Esophagus mucosa (tissue), 1 donor: ENCODE results near the gene RIPOR2. TPM values are rescaled to one million over a fixed set of nuclear protein-coding genes. Genes with fewer than 3 reads are reported as not detected.
"Not testable (repeated sequence)": the region's sequence is repeated elsewhere in the genome, so short reads cannot be mapped to it uniquely, and the experiment has no call there.

Source experiments
- ATAC-seq: fragments of 200-7000 bp; cut with Tn5 transposase; one replicate; pipeline ENCODE4 v1.9.1; 2020
- total RNA-seq: library from RNA; stranded (reverse); gene quantifications from one replicate; pipeline ENCODE4 v1.2.4, GENCODE V29; 2023
- donor health status: DM: yes; HTN: yes; CAD: no.

The RIPOR2 gene
- total RNA-seq, 1 donor from 2014 or later: 2.1 TPM

DNA sequence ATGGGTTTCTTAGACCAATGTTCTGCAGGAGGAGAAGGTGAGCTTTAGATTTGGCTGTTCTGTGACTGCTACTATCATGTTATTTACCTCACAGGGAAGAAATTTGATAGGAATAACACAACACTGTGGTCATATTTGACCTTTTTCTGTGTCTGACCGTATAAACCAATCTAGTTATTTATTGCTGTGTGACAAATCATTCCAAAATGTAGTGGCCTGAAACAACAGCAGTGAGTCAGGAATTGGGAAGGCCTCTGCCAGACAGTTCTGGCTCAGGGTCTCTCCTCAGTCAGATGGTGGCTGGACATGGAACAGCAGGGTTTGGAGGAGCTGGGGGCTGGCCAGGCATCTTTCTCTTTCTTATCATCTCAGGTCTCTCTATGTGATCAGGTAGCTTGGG is 33.0 kb downstream of the RIPOR2 start:
- no peak for ATAC-seq

DNA sequence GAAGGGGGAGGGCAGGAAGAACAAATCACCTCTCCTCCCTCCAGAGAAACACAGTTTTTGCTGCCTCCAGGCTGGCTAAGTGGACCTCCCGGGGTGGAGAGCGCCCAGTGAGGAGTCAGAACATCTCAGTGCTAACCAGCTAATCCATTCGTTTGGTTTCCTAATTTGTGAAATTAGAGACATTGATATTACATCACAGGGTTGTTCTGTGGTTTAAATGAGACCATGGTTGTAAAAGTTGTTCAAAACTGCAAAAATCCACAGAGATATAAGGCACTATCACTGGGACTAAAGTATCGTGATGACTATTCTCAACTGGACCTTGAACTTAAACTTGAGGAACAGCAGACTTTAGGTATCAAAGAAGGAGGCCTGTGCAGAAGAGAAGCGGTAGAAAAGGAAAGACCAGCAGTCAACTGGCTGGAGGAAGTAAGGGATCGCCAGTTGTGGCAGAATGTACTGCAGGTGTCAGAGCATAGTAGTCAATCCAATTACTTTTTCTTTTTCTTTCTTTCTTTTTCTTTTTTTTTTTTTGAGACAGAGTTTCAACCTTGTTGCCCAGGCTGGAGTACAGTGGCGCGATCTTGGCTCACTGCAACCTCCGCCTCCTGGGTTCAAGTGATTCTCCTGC is 33.9 kb downstream of the RIPOR2 start:
- ATAC-seq: no peak

DNA sequence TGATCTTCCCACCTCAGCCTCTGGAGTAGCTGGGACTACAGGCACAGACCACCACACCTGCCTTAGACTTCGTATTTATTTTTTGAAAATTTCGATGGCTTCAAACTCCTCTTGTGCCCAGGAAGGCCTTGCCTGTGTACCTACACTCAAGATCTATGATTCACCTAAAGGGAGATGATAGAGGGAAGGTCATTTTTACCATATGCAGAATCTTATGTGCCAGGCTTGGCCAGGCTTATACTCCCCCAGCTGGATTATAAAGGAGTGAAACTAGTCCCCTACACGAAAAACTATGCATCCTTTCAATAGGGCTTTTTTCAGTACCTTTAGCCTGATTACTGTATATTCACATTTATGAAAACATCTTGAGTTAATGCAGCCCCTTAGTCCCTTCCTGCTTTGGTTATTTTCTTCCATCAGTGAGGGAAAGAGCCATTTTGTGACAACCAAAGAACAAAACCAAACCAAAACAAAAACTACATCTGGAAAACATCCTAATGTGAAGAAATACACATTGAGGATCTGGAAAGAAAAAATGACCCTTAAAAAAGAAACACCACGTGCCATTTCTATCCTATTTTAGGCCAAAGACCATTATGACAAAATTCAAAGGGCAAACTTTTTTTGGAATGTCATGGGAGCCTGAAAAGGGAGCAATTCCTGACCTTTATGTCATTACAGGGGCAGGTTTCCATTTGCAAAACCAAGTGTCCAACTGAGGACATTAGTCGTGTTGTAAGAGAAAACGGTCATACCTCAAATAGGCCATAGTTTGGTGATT is 34.7 kb downstream of the RIPOR2 start:
- ATAC-seq: no peak

DNA sequence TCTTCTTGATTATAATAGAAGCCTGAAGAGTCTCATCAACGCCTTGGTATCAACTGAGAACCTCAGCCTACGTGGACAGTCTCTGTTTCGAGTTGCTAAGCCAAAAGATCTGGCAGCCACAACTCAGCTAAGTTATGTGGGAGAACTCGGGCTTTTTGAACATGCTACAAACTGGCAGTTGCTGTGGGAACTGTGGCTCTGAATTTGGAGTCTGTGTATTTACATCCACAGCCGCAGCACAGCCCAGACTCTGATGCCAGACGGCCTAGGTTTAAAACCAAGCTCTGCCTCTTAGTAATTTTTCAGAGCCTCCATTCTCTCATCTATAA is 35.8 kb downstream of the RIPOR2 start:
- ATAC-seq: no peak

DNA sequence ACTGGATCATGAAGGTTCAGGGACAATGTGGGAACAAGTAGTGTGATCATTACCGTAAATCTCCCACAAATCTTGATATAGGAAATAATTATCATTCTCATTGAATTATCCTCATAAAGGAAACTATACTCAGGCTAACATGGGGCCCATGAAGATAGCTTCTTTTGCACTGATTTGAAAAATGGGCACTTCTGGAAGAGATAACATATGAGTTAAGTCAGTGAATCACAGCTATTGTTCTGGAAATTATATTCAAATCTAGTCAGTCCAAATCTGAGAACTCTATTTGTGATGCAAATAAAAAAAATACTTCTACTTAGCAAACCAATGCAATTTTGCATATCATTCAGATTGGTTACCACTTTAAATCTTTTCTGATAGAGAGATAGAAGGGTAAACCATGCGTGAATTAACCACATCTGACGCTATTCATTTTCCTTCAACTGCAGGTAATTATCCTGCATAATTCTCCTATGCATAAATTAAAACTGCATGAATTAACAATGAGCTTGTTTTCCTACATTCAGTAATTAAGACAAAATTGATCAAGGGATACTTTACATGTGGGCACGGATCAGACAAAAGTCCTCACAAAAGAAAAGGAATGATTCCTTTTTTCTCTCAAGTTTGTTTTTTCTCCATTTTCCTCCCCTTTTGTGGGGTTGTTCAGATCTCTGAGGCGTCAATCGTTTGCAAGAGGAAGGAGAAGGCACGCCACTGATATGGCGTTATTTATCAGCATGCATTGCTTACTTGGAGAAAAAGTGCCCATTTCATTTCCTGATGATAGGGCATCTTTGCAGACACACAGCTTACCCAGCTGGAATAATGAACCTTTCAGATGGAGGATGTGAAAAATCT is 36.4 kb downstream of the RIPOR2 start:
- ATAC-seq: no peak

DNA sequence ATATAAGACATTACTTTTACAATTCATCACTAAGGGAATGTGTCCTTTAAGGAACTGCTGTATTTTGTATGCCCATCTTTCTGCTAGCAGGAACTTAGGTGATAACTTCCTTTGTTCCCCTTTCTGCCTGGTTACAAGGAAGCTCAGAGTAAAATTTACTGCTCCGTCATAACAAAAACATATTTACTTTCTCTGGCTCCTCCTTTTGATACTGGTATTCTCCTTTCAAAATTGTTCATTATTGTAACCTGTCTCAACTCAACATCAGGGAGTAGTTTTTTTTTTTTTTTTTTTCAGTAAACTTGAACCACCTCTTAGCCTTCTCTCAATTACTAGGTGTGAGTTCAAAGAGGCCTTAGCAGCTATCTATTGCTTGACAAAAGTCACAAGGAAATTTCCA is 37.1 kb downstream of the RIPOR2 start:
- ATAC-seq: no peak

DNA sequence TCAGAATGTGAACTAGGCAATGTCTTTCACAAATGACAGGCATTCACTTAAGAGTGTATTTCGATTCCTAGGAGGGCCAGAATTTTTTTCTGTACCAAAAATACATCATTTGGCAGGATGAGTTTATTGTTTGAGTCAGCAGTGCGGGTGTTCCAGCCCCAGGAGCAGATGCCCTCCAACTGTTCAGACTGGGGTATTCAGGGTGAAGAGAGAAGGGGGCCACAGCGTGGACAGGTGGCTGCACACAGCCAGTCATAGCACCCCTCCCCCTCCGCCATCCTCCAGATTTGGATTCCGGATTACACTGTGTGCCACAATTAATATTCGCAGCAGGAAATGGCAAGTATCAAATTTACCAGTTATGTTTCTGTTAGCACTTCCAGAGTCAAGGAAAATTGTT is 38.6 kb downstream of the RIPOR2 start:
- no peak for ATAC-seq

- ATAC-seq: no peak
Observed at GRCh38 chr6:24893342-24893850, 42.4 kb downstream of the RIPOR2 start.

- no peak for ATAC-seq
Observed at GRCh38 chr6:24891004-24891403, 44.8 kb downstream of the RIPOR2 start.

DNA sequence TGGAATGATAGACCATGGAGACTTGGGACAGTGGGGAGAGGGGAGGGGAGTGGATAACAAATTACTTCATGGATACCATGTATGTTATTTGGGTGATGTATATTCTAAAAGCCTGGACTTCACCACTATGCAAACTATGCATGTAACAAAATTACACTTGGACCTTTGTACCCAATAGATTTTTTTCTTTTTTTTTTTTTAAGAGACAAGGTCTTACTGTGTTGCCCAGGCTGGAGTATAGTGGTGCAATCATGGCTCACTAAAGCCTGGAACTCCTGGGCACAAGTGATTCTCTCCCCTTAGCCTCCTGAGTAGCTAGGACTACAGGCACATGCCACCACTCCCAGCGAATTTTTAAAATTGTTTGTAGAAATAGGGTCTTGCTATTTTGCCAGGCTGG is 45.3 kb downstream of the RIPOR2 start:
- ATAC-seq: no peak

DNA sequence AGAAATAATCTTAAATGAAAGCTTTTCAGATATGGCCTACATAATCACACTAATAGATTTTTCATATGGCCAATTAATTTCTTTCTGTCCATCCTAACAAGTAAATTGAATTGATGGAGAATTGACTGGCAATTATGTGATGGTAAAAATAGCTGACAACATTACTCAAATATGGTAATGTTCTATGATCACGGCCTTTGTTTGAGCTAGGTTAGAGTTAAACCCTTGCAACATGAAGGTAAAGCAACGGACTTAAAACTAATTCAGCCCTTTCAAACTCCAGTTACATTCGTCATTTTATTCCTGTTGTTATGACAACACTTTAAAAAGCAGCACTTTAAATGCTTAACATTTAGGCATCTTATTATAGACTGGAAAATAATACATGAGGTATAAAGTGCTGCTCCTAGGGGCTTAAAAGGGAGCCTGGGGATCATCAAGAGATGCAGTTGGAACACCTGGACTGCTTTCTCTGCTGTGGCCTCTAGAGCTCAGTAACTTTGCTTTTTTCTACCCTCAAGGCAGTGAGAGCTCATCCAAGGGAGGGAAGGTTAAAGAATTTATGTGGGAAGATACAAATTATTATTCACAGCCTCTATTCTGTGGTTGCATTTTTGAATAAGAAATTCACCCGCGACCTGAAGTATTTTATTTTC is 46.9 kb downstream of the RIPOR2 start:
- ATAC-seq: no peak

GRCh38 chr6:24887545-24888140 is 48.1 kb downstream of the RIPOR2 start:
- ATAC-seq: no peak

DNA sequence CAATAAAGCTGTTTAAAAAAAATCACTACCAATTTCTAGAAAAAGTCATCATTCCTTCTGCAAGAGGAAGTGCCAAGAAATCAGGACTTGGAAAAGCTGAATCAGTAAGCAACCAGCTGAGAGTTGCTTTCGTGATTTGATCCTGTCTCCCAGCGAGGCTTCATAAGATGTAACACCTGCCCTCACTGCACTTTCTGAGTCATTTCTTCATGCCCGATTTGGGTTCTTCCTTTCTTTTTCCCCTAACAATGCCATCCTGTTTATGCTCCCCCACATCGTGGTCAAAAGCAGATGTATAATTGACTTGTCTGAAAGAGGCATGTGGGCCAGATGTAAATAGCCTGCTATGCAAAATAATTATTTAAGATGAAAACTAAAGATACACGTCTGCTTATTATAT is 52.1 kb downstream of the RIPOR2 start:
- ATAC-seq: no peak

GRCh38 chr6:24882835-24883555 is 52.8 kb downstream of the RIPOR2 start:
- ATAC-seq: no peak

GRCh38 chr6:24882295-24882694 is 53.5 kb downstream of the RIPOR2 start:
- ATAC-seq: no peak

DNA sequence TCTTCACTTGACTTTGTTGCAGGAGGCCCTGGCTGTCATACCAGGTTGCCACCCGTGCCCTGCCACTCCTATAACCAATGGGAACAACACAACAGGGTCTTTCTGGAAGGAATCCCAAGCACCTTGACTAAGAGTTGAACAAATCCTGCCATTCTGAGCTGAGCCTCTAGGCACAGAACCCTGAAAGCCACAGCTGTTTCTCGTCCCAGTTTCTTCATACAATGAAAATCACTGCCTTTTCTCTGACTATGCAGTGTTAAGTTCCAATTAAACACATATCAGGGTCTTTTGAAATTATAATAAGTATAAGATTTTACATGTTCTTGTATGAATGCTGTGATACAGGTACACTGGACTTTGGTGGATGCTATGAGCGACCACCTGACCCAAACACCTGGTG is 54.4 kb downstream of the RIPOR2 start:
- no peak for ATAC-seq

- no peak for ATAC-seq
Observed at GRCh38 chr6:24880451-24880850, 55.3 kb downstream of the RIPOR2 start.

GRCh38 chr6:24879351-24879750 is 56.4 kb downstream of the RIPOR2 start:
- no peak for ATAC-seq

GRCh38 chr6:24877747-24878146 is 58.0 kb downstream of the RIPOR2 start:
- not testable (repeated sequence) for ATAC-seq

GRCh38 chr6:24876499-24877465 is 59.0 kb downstream of the RIPOR2 start:
- no peak for ATAC-seq

GRCh38 chr6:24875534-24875901 is 60.2 kb downstream of the RIPOR2 start:
- no peak for ATAC-seq
